Stimulated activated CD4-positive, alpha-beta T cell treated with anti-CD3 and anti-CD28 coated beads, Interleukin-12 subunit alpha, Interleukin-12 subunit beta, amount 100 ng/mL, for 4 hours (primary cell): ENCODE results near the gene CCDC137.

Source experiments
- DNase-seq: peaks from one replicate; pipeline ENCODE4 v3.0.0-alpha.2; 2020

CCDC137 gene

GRCh38 chr17:81683584-81684441, 17.3 kb downstream of the CCDC137 start, which contains the start of the genes ARL16 and HGS:
Gene ARL16 (minus strand): TSS chr17:81683797. CDS start chr17:81683753, 44 bp downstream.
Gene HGS (plus strand): TSS chr17:81684011. CDS start chr17:81684067, 56 bp downstream.
- DNase-seq = peak; percentile 96

GRCh38 chr17:81684442-81684911, 17.9 kb downstream of the CCDC137 start:
- no peak for DNase-seq

- peak; percentile 50 for DNase-seq
These were observed 18.6 kb downstream of the CCDC137 start for GRCh38 chr17:81685108-81685507.

GRCh38 chr17:81686614-81687013, 20.1 kb downstream of the CCDC137 start:
- DNase-seq = no peak

- no peak for DNase-seq
These were observed 21.4 kb downstream of the CCDC137 start for GRCh38 chr17:81687770-81688541.

- DNase-seq = no peak
These were observed 22.1 kb downstream of the CCDC137 start for GRCh38 chr17:81688616-81689015.

GRCh38 chr17:81690066-81690465, 23.5 kb downstream of the CCDC137 start:
- DNase-seq = no peak

- DNase-seq = no peak
These were observed 24.0 kb downstream of the CCDC137 start for GRCh38 chr17:81690549-81690948.

- no peak for DNase-seq
These were observed 24.7 kb downstream of the CCDC137 start for GRCh38 chr17:81691196-81691595.

GRCh38 chr17:81691608-81692007, 25.1 kb downstream of the CCDC137 start:
- no peak for DNase-seq

GRCh38 chr17:81693509-81694210, 27.1 kb downstream of the CCDC137 start:
- no peak for DNase-seq

GRCh38 chr17:81694810-81695209, 28.3 kb downstream of the CCDC137 start:
- DNase-seq = no peak

- no peak for DNase-seq
These were observed 28.7 kb downstream of the CCDC137 start for GRCh38 chr17:81695211-81695610.

- DNase-seq = no peak
These were observed 29.3 kb downstream of the CCDC137 start for GRCh38 chr17:81695801-81696200.

GRCh38 chr17:81696218-81696941, 29.8 kb downstream of the CCDC137 start:
- no peak for DNase-seq

GRCh38 chr17:81697261-81698044, 30.9 kb downstream of the CCDC137 start:
- DNase-seq = no peak

GRCh38 chr17:81700353-81701287, 34.1 kb downstream of the CCDC137 start:
- no peak for DNase-seq

- DNase-seq = no peak
These were observed 34.9 kb downstream of the CCDC137 start for GRCh38 chr17:81701288-81702071.
